Activated CD4-positive, CD25-positive, alpha-beta regulatory T cell treated with anti-CD3 and anti-CD28 coated beads, Interleukin-2, amount 50 U/mL, for 72 hours (primary cell): Measurements from ENCODE around the gene RSU1.

Experiments
- DNase-seq: peaks from one replicate; pipeline ENCODE4 v3.0.0; 2021

The RSU1 gene

GRCh38 chr10:16728266-16728665 lies 89.0 kb downstream of the RSU1 start:
- DNase-seq, result no peak

- no peak for DNase-seq
Observed at GRCh38 chr10:16727666-16728065, 89.6 kb downstream of the RSU1 start.

- no peak for DNase-seq
Observed at GRCh38 chr10:16724509-16724908, 92.7 kb downstream of the RSU1 start.

- DNase-seq, result no peak
Observed at GRCh38 chr10:16720812-16721211, 96.4 kb downstream of the RSU1 start.

GRCh38 chr10:16717622-16718395 lies 99.4 kb downstream of the RSU1 start:
- DNase-seq, result no peak

GRCh38 chr10:16716051-16716450 lies 101.2 kb downstream of the RSU1 start:
- DNase-seq, result no peak

GRCh38 chr10:16713290-16713689 lies 103.9 kb downstream of the RSU1 start:
- DNase-seq, result no peak

- DNase-seq, result no peak
Observed at GRCh38 chr10:16712883-16713282, 104.3 kb downstream of the RSU1 start.

- DNase-seq, result no peak
Observed at GRCh38 chr10:16700331-16700730, 116.9 kb downstream of the RSU1 start.

- DNase-seq, result no peak
Observed at GRCh38 chr10:16699435-16700057, 117.7 kb downstream of the RSU1 start.

- DNase-seq, result no peak
Observed at GRCh38 chr10:16698461-16698860, 118.8 kb downstream of the RSU1 start.

GRCh38 chr10:16690417-16690816 lies 126.8 kb downstream of the RSU1 start:
- no peak for DNase-seq

- no peak for DNase-seq
Observed at GRCh38 chr10:16689696-16690095, 127.5 kb downstream of the RSU1 start.

- no peak for DNase-seq
Observed at GRCh38 chr10:16689227-16689626, 128.0 kb downstream of the RSU1 start.

- no peak for DNase-seq
Observed at GRCh38 chr10:16686054-16686902, 130.9 kb downstream of the RSU1 start.

GRCh38 chr10:16685551-16685950 lies 131.7 kb downstream of the RSU1 start:
- no peak for DNase-seq

GRCh38 chr10:16681521-16681920 lies 135.7 kb downstream of the RSU1 start:
- DNase-seq, result no peak

GRCh38 chr10:16679511-16679910 lies 137.7 kb downstream of the RSU1 start:
- DNase-seq, result no peak

- no peak for DNase-seq
Observed at GRCh38 chr10:16675334-16675733, 141.9 kb downstream of the RSU1 start.

GRCh38 chr10:16674147-16674703 lies 143.0 kb downstream of the RSU1 start:
- no peak for DNase-seq

GRCh38 chr10:16673443-16673842 lies 143.8 kb downstream of the RSU1 start:
- DNase-seq, result no peak

- DNase-seq, result no peak
Observed at GRCh38 chr10:16663444-16663843, 153.8 kb downstream of the RSU1 start.

- DNase-seq, result no peak
Observed at GRCh38 chr10:16662923-16663322, 154.3 kb downstream of the RSU1 start.
